GM12891 (cell line): ENCODE measurements around the gene RBM38.

Experiments
- SPI1 ChIP-seq: IDR thresholded peaks from 2 replicates; pipeline ENCODE4 v1.6.1; 2011; ENCODE audit warnings: low read depth, low read length, control low read depth
- TAF1 ChIP-seq: IDR thresholded peaks from 2 replicates; pipeline ENCODE4 v1.6.1; 2011; ENCODE audit warnings: low read depth, low read length, control low read depth

DNA sequence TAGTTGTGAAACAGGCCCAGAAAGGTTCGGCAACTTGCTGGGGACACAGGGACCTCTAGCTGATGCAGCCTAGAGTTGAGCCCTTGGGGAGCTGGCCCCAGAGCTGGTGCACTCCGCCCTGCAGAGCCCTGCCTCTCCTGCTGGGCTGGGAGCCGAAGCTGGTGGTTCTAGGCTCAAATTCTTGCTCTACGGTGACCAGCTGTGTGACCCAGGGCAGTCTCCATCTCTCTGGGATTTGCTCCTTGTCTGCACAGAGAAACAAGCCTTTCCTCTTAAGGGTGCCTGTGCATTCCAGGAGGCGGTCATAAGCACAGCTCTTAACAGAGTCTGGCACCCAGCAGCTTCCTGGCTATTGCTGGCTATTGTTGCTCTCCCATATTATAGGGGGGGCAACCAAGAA is 47.4 kb downstream of the RBM38 start:
- no peak for TF ChIP-seq SPI1
- TF ChIP-seq TAF1, result no peak
